Smooth muscle cell (in vitro differentiated cells): ENCODE data around the gene AGAP1. TPM values are rescaled to one million over a fixed set of nuclear protein-coding genes. Genes with fewer than 3 reads are reported as not detected.

Experiments used
- DNase-seq: peaks from one replicate; lab custom pipeline; 2025; ENCODE audit not compliant: unreplicated experiment; lab: John Stamatoyannopoulos, UW
- H2AFZ ChIP-seq: fragments of 200-600 bp; sonication (generic); 2 replicates; pipeline ENCODE4 v1.6.0; 2016; ENCODE audit warnings: antibody characterized with exemption, low read depth, mild to moderate bottlenecking
- H3F3A ChIP-seq: fragments of 200-600 bp; sonication (generic); 2 replicates; pipeline ENCODE4 v1.6.0; 2017; ENCODE audit warnings: antibody characterized with exemption, low read depth
- H3K27ac ChIP-seq: fragments of 200-600 bp; sonication (generic); 2 replicates; pipeline ENCODE4 v1.5.1; 2016; ENCODE audit warnings: low read depth, mild to moderate bottlenecking
- H3K27me3 ChIP-seq: fragments of 200-600 bp; sonication (generic); 2 replicates; pipeline ENCODE4 v1.6.1; 2016; ENCODE audit warnings: low read depth, mild to moderate bottlenecking
- H3K36me3 ChIP-seq: fragments of 200-600 bp; sonication (generic); 2 replicates; pipeline ENCODE4 v1.5.1; 2016; ENCODE audit warnings: low read depth
- H3K4me1 ChIP-seq: fragments of 200-600 bp; sonication (generic); 2 replicates; pipeline ENCODE4 v1.5.1; 2016; ENCODE audit warnings: low read depth
- H3K4me2 ChIP-seq: fragments of 200-600 bp; sonication (generic); 2 replicates; pipeline ENCODE4 v1.6.0; 2016; ENCODE audit warnings: mild to moderate bottlenecking
- H3K4me3 ChIP-seq: fragments of 200-600 bp; sonication (generic); 2 replicates; pipeline ENCODE4 v1.5.1; 2016; ENCODE audit warnings: mild to moderate bottlenecking
- H3K79me2 ChIP-seq: fragments of 200-600 bp; sonication (generic); 2 replicates; pipeline ENCODE4 v1.6.0; 2016; ENCODE audit warnings: low read depth, mild to moderate bottlenecking
- H3K9ac ChIP-seq: fragments of 200-600 bp; sonication (generic); 2 replicates; pipeline ENCODE4 v1.6.0; 2016; ENCODE audit warnings: low read depth
- H3K9me3 ChIP-seq: fragments of 200-600 bp; sonication (generic); replicated peaks from 2 replicates; pipeline ENCODE4 v1.5.1; 2016; ENCODE audit warnings: low read depth
- H4K20me1 ChIP-seq: fragments of 200-600 bp; sonication (generic); 2 replicates; pipeline ENCODE4 v1.6.0; 2016; ENCODE audit warnings: low read depth
- CTCF ChIP-seq: fragments of 200-600 bp; sonication (generic); IDR thresholded peaks from 2 replicates; pipeline ENCODE4 v1.5.1; 2017; ENCODE audit warnings: borderline replicate concordance, mild to moderate bottlenecking, antibody characterized with exemption; ENCODE audit not compliant: insufficient read depth, poor library complexity, severe bottlenecking
- WGBS: methylation state at CpG from one replicate; pipeline ENCODE4 v1.1.7; 2016; ENCODE audit warnings: low lambda C conversion rate; 5-methylcytosine and 5-hydroxymethylcytosine counted together
- polyA plus RNA-seq: library from polyadenylated mRNA; unstranded; fragments of >200 nt; fragmentation: Nextera tagmentation; extraction: Ambion mirVana; gene quantifications from 2 replicates; pipeline ENCODE4 v1.2.1, GENCODE V29; 2016
- total RNA-seq: library from RNA; depleted of rRNA; stranded (reverse); fragments of >200 nt; gene quantifications from 2 replicates; pipeline ENCODE4 v1.2.3, GENCODE V29; 2014

Gene AGAP1
- total and polyA plus RNA-seq, 2 experiments from 2014 or later = 3.9 to 9.8 TPM

- Histone ChIP-seq H3K4me3 (no peak overlapping the region), H3F3A (no peaks in the 10 kb centered on the region), H3K36me3 (no peaks in the 10 kb centered on the region), H3K9ac (no peak overlapping the region), H3K4me2 (no peak overlapping the region), H3K9me3 (no peaks in the 10 kb centered on the region), H3K4me1 (no peaks in the 10 kb centered on the region), H3K27me3 (no peaks in the 10 kb centered on the region), H4K20me1 (no peaks in the 10 kb centered on the region), H2AFZ (no peak overlapping the region), H3K79me2 (no peaks in the 10 kb centered on the region), H3K27ac (no peak overlapping the region)
- no peak for DNase-seq
- TF ChIP-seq CTCF = no peak
- 98% methylated on average over 5 of the region's 5 CpGs for WGBS
Measured at GRCh38 chr2:235889302-235889630, 395.4 kb downstream of the AGAP1 start.

- no peaks in the 10 kb centered on the region for H3K27me3 ChIP-seq
- H3K4me2 ChIP-seq = no peak overlapping the region
- no peak for DNase-seq
- no peaks in the 10 kb centered on the region for H4K20me1 ChIP-seq
- TF ChIP-seq CTCF = no peak
- no peaks in the 10 kb centered on the region for H3F3A ChIP-seq
- H3K9ac ChIP-seq = no peak overlapping the region
- no peaks in the 10 kb centered on the region for H3K36me3 ChIP-seq
- H2AFZ ChIP-seq = no peak overlapping the region
- H3K4me3 ChIP-seq = no peak overlapping the region
- H3K9me3 ChIP-seq = no peaks in the 10 kb centered on the region
- H3K27ac ChIP-seq = no peak overlapping the region
- whole genome bisulfite sequencing = over 99% methylated on average over 27 of the region's 27 CpGs
- H3K79me2 ChIP-seq = no peaks in the 10 kb centered on the region
- H3K4me1 ChIP-seq = no peaks in the 10 kb centered on the region
Measured at GRCh38 chr2:235893129-235893698, 399.4 kb downstream of the AGAP1 start.

DNA sequence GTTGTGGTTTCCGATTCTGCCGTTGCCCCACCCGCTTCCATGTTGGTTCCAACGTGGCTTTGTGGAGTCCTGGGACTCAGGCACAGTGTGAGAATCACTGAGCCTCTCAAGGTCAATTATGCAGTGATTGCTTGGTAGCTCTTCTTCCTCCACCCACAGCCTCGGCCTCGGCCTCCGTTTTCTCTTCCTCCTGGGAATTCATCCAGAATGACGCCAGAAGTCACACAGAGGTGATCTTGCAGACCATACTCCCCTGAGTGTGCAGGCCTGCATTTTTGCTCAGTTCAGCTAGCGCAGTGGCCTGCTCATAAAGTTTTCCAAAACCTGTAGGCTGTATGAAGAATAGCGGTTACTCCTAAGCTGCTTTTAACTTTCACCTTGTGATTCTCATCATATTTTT, 401.0 kb downstream of the AGAP1 start:
- Histone ChIP-seq H3K36me3 (no peaks in the 10 kb centered on the region), H3K4me3 (no peak overlapping the region), H2AFZ (no peak overlapping the region), H3K4me2 (no peak overlapping the region), H3K9me3 (no peaks in the 10 kb centered on the region), H3K27ac (no peak overlapping the region), H3K79me2 (no peaks in the 10 kb centered on the region), H3K9ac (no peak overlapping the region), H3K4me1 (no peaks in the 10 kb centered on the region), H4K20me1 (no peaks in the 10 kb centered on the region), H3F3A (no peaks in the 10 kb centered on the region), H3K27me3 (no peaks in the 10 kb centered on the region)
- WGBS = 98% methylated on average over 10 of the region's 10 CpGs
- TF ChIP-seq CTCF = no peak
- DNase-seq = no peak

GRCh38 chr2:235896061-235896460, 402.2 kb downstream of the AGAP1 start:
- Histone ChIP-seq H3K4me3 (no peak overlapping the region), H3K79me2 (no peaks in the 10 kb centered on the region), H3F3A (no peaks in the 10 kb centered on the region), H3K27me3 (no peaks in the 10 kb centered on the region), H4K20me1 (no peaks in the 10 kb centered on the region), H3K4me2 (no peak overlapping the region), H3K36me3 (no peaks in the 10 kb centered on the region), H3K9me3 (no peaks in the 10 kb centered on the region), H3K4me1 (no peaks in the 10 kb centered on the region), H3K27ac (no peak overlapping the region), H2AFZ (no peak overlapping the region), H3K9ac (no peak overlapping the region)
- TF ChIP-seq CTCF = no peak
- DNase-seq = no peak
- WGBS = 97% methylated on average over 2 of the region's 2 CpGs
